ENCODE measurements around the gene SIK2. TPM values are rescaled to one million over a fixed set of nuclear protein-coding genes. Genes with fewer than 3 reads are reported as not detected.
A peak's percentile ranks its signal among the peaks of the same experiment; 100 is the strongest.

The SIK2 gene
- total RNA-seq, 1 donor from 2014 or later = 8.1 TPM

DNA sequence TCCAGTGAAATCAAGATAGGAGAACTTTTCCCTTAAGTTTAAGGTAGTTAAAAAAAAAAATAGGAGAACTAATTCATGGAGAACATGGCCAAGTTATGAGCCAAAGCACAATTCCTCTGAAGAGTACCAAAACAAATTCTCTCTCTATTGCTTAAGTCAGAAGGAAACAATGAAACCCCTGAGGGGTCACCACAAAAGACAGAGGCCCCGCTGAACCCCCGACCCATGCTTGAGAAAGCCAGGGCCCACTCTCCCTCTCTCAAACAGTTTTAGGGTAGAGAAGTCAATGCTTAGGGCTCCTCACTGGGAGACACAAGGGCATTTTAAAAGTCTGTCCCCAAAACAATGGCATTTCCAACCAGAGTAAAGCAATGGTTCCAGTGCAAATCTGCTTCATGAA, 137.1 kb downstream of the SIK2 start:
- no peak for TF ChIP-seq CTCF (conservative IDR thresholded peaks at IDR 0.05; ENCODE audit: low read depth, low read length)
- H3K4me3 ChIP-seq (ENCODE audit: low read depth, low read length) = no peak overlapping the region
- no peak for DNase-seq (ENCODE audit: low read depth)

DNA sequence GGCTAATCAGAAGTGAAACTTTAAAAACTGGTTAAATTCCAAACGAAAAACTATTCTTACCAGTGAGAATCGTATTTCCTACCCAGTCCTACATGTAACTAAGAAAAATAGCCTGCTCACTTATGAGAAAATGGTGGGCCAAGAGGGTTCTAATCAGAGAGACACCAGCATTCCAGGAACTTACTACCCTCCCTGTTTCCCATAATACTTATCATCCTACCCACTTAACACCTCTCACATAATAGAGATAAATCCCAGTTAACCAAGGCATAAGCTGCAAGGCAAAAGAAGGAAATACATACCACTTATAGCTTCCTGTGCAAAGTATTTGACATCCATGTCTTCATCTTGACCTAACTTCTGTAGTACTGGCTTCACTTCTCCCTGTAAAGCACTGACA, 139.5 kb downstream of the SIK2 start:
- DNase-seq (ENCODE audit: low read depth) = no peak
- no peak overlapping the region for H3K4me3 ChIP-seq (ENCODE audit: low read depth, low read length)
- TF ChIP-seq CTCF (conservative IDR thresholded peaks at IDR 0.05; ENCODE audit: low read depth, low read length) = no peak

DNA sequence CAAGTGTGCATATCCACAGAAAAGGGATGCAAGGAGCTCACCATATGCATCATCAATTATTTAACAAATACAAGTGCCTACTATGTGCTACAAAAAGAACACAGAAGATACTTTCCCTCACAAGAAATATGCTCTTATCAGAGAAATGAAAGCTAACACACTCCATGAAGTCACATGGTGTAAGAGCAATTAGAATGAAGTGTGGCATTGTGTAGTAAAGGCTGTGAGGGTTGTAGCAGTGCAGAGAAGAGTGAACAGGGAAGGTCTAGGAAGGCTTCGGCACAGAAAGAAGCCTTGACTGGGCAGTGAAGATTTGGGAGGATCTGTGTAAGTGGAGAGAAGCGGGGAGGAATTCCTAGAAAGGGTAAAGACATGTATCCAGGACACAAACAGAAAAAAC, 141.5 kb downstream of the SIK2 start:
- no peak for TF ChIP-seq CTCF (conservative IDR thresholded peaks at IDR 0.05; ENCODE audit: low read depth, low read length)
- H3K4me3 ChIP-seq (ENCODE audit: low read depth, low read length) = no peak overlapping the region
- DNase-seq (ENCODE audit: low read depth) = no peak

DNA sequence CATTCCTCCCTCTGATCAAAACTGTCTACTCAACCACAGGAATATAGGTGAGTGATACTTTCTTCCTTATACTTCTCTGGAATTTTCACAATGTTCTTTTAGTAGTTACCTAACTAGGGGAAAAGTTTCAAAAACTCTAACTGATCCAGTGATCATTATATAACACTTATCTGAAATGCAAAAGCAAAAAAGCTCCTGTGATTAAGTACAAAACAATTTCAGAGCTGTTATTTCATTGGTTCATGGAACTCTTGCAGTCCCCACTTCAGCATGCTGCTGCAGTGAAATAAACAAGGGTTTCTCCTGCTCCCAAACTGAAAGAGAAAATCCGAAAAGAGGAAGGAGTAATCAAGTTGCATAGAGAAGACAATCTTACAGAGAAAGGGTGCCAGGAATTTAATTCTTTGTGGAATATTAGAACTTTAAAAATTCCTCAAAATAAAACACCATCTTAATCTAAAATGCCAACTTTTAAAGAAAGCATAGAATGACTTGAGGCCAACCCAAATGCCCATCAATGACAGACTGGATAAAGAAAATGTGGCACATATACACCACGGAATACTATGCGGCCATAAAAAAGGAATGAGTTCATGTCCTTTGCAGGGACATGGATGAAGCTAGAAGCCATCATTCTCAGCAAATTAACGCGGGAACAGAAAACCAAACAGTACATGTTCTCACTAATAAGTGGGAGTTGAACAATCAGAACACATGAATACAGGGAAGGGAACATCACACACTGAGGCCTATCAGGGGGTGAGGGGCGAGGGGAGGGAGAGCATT, 143.7 kb downstream of the SIK2 start:
- TF ChIP-seq CTCF (conservative IDR thresholded peaks at IDR 0.05; ENCODE audit: low read depth, low read length) = no peak
- peak; percentile 63 for DNase-seq (ENCODE audit: low read depth)
- no peak overlapping the region for H3K4me3 ChIP-seq (ENCODE audit: low read depth, low read length)

GRCh38 chr11:111748035-111748804, 146.0 kb downstream of the SIK2 start:
- no peak for DNase-seq (ENCODE audit: low read depth)

DNA sequence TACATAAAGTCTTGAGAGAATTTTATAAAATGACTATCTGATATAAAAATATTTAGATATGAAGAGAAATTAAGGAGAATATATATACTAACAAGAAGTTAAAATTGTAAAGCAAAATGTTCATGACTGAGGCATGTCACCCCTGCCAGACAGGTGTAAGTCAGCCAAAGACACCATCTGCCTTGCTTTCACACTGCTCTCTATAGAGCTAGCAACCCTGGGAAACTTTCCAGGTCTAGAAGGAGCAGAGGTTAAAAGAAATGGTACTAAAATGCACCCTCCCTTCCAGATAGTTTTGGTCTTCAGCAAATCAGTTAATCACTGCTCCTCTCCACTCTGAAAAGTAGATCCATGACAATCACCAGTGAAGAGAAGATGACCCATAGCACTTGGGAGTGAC, 147.4 kb downstream of the SIK2 start:
- H3K4me3 ChIP-seq (ENCODE audit: low read depth, low read length) = no peak overlapping the region
- no peak for TF ChIP-seq CTCF (conservative IDR thresholded peaks at IDR 0.05; ENCODE audit: low read depth, low read length)
- DNase-seq (ENCODE audit: low read depth) = no peak

More at GRCh38 chr11:111748035-111748804, 146.0 kb downstream of the SIK2 start:
- TF ChIP-seq CTCF (conservative IDR thresholded peaks at IDR 0.05; ENCODE audit: low read depth, low read length) = no peak
- H3K4me3 ChIP-seq (ENCODE audit: low read depth, low read length) = no peak overlapping the region
